Measurements from ENCODE around the gene PDE6D.

The PDE6D gene

DNA sequence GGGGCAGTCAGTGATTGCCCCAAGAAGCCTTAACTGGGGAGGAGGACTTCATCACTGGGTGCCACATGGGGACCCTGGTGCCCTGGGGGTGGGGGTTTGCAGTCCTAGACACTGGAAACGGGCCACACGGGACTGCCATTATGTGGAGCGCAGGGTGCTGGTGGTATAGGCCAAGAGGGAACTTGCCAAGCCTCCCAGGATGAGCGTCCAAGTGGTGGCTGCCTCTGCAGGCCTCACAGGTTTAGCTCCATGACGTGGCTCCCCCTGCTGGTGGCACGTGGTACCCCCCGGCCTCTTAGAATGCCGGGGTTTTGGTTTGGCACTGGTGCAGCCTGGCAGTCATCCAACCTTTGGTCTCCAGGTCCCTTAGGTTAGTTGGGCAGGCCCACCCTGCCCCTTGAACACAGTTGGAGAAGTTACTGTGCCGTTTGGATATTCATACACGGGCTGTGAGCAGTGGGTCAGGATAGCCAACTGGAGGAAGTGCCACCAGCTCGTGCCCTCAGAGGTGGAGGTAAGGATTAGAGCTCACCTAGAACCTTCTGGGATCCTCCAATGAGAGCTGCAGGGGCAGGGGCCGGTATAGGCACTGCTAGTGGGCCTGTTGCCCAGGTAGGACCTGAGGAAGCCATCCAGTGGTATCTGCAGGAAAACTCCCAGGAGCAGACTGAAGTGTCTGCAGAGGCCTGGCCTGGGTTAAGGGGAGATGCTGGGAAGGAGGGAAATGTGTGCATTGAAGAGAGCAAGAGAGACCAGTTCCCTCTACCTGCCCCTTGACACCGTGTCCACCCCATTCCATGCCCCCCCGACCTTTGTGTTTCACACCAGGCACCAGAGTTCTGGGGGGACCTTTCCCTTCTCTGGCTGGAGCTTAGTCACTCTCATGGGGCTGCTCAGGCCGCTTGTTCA lies 67.1 kb downstream of the PDE6D start (continued):
- TF ChIP-seq, protein P1, sequence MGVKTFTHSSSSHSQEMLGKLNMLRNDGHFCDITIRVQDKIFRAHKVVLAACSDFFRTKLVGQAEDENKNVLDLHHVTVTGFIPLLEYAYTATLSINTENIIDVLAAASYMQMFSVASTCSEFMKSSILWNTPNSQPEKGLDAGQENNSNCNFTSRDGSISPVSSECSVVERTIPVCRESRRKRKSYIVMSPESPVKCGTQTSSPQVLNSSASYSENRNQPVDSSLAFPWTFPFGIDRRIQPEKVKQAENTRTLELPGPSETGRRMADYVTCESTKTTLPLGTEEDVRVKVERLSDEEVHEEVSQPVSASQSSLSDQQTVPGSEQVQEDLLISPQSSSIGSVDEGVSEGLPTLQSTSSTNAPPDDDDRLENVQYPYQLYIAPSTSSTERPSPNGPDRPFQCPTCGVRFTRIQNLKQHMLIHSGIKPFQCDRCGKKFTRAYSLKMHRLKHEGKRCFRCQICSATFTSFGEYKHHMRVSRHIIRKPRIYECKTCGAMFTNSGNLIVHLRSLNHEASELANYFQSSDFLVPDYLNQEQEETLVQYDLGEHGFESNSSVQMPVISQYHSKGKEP (tag by site-specific recombination; IDR thresholded peaks at IDR 0.05) = peak; percentile 73
- TF ChIP-seq ZNF830 (tag by site-specific recombination; IDR thresholded peaks at IDR 0.05; ENCODE audit: low read depth) = no peak
- peak; percentile 64; the same call in 1 of the 2 replicates for TF ChIP-seq ZNF596 (tag by site-specific recombination; IDR thresholded peaks at IDR 0.05)
- TF ChIP-seq, protein P2, sequence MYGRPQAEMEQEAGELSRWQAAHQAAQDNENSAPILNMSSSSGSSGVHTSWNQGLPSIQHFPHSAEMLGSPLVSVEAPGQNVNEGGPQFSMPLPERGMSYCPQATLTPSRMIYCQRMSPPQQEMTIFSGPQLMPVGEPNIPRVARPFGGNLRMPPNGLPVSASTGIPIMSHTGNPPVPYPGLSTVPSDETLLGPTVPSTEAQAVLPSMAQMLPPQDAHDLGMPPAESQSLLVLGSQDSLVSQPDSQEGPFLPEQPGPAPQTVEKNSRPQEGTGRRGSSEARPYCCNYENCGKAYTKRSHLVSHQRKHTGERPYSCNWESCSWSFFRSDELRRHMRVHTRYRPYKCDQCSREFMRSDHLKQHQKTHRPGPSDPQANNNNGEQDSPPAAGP (tag by site-specific recombination; IDR thresholded peaks at IDR 0.05) = peak; percentile 82; the same call in 1 of the 2 replicates
- peak; percentile 91 for TF ChIP-seq ZNF423 (tag by site-specific recombination; IDR thresholded peaks at IDR 0.05)
- peak; percentile 64; the same call in 1 of the 2 replicates for TF ChIP-seq ZNF610 (tag by site-specific recombination; IDR thresholded peaks at IDR 0.05; ENCODE audit: borderline replicate concordance)
- TF ChIP-seq SETDB1 (IDR thresholded peaks at IDR 0.05; ENCODE audit: insufficient read length, low read length) = no peak
- TF ChIP-seq, protein P3, sequence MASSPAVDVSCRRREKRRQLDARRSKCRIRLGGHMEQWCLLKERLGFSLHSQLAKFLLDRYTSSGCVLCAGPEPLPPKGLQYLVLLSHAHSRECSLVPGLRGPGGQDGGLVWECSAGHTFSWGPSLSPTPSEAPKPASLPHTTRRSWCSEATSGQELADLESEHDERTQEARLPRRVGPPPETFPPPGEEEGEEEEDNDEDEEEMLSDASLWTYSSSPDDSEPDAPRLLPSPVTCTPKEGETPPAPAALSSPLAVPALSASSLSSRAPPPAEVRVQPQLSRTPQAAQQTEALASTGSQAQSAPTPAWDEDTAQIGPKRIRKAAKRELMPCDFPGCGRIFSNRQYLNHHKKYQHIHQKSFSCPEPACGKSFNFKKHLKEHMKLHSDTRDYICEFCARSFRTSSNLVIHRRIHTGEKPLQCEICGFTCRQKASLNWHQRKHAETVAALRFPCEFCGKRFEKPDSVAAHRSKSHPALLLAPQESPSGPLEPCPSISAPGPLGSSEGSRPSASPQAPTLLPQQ (tag by site-specific recombination; IDR thresholded peaks at IDR 0.05) = peak; percentile 57
- TF ChIP-seq ZBTB17 (tag by site-specific recombination; IDR thresholded peaks at IDR 0.05) = peak; percentile 81
- peak; percentile 48; the same call in 1 of the 2 replicates for TF ChIP-seq BCL11B (tag by site-specific recombination; IDR thresholded peaks at IDR 0.05; ENCODE audit: low read depth)
- peak; percentile 67; the same call in 1 of the 2 replicates for TF ChIP-seq TRIM28 (IDR thresholded peaks at IDR 0.05; ENCODE audit: borderline replicate concordance, low read length)
- no peak for TF ChIP-seq ZNF132 (tag by site-specific recombination; IDR thresholded peaks at IDR 0.05; ENCODE audit: borderline replicate concordance)
- 0 out of 2 replicates have a peak, but pooled peaks have one; percentile 17 for TF ChIP-seq ZNF391 (tag by site-specific recombination; IDR thresholded peaks at IDR 0.05; ENCODE audit: borderline replicate concordance, low read depth)
- TF ChIP-seq, protein P4, sequence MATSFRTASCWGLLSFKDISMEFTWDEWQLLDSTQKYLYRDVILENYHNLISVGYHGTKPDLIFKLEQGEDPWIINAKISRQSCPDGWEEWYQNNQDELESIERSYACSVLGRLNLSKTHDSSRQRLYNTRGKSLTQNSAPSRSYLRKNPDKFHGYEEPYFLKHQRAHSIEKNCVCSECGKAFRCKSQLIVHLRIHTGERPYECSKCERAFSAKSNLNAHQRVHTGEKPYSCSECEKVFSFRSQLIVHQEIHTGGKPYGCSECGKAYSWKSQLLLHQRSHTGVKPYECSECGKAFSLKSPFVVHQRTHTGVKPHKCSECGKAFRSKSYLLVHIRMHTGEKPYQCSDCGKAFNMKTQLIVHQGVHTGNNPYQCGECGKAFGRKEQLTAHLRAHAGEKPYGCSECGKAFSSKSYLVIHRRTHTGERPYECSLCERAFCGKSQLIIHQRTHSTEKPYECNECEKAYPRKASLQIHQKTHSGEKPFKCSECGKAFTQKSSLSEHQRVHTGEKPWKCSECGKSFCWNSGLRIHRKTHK (tag by site-specific recombination; IDR thresholded peaks at IDR 0.05) = no peak
- peak; percentile 92 for TF ChIP-seq ZSCAN30 (tag by site-specific recombination; IDR thresholded peaks at IDR 0.05)
- TF ChIP-seq, protein P5, sequence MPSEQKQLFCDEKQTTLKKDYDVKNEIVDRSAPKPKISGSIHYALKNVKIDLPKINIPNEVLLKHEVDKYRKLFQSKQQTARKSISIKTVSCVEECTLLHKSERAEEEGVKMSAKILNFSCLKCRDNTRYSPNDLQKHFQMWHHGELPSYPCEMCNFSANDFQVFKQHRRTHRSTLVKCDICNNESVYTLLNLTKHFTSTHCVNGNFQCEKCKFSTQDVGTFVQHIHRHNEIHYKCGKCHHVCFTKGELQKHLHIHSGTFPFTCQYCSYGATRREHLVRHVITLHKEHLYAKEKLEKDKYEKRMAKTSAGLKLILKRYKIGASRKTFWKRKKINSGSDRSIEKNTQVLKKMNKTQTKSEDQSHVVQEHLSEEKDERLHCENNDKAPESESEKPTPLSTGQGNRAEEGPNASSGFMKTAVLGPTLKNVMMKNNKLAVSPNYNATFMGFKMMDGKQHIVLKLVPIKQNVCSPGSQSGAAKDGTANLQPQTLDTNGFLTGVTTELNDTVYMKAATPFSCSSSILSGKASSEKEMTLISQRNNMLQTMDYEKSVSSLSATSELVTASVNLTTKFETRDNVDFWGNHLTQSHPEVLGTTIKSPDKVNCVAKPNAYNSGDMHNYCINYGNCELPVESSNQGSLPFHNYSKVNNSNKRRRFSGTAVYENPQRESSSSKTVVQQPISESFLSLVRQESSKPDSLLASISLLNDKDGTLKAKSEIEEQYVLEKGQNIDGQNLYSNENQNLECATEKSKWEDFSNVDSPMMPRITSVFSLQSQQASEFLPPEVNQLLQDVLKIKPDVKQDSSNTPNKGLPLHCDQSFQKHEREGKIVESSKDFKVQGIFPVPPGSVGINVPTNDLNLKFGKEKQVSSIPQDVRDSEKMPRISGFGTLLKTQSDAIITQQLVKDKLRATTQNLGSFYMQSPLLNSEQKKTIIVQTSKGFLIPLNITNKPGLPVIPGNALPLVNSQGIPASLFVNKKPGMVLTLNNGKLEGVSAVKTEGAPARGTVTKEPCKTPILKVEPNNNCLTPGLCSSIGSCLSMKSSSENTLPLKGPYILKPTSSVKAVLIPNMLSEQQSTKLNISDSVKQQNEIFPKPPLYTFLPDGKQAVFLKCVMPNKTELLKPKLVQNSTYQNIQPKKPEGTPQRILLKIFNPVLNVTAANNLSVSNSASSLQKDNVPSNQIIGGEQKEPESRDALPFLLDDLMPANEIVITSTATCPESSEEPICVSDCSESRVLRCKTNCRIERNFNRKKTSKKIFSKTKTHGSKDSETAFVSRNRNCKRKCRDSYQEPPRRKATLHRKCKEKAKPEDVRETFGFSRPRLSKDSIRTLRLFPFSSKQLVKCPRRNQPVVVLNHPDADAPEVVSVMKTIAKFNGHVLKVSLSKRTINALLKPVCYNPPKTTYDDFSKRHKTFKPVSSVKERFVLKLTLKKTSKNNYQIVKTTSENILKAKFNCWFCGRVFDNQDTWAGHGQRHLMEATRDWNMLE (tag by site-specific recombination; conservative IDR thresholded peaks at IDR 0.05; ENCODE audit: low read depth) = no peak
- 0 out of 2 replicates have a peak, but pooled peaks have one; percentile 34 for TF ChIP-seq ZNF184 (tag by site-specific recombination; IDR thresholded peaks at IDR 0.05)
- peak; percentile 91 for TF ChIP-seq ZBTB48 (tag by site-specific recombination; IDR thresholded peaks at IDR 0.05)
- TF ChIP-seq ZNF623 (tag by site-specific recombination; IDR thresholded peaks at IDR 0.05) = no peak
- TF ChIP-seq REPIN1 (tag by site-specific recombination; IDR thresholded peaks at IDR 0.05; ENCODE audit: low read depth) = 0 out of 2 replicates have a peak, but pooled peaks have one; percentile 32
- no peak for TF ChIP-seq ZNF175 (tag by site-specific recombination; IDR thresholded peaks at IDR 0.05)
- 0 out of 2 replicates have a peak, but pooled peaks have one; percentile 37 for TF ChIP-seq ZNF76 (tag by site-specific recombination; IDR thresholded peaks at IDR 0.05; ENCODE audit: borderline replicate concordance, low read depth)
- TF ChIP-seq ZFHX2 (tag by site-specific recombination; conservative IDR thresholded peaks at IDR 0.05) = no peak
- TF ChIP-seq ZBTB21 (tag by site-specific recombination; IDR thresholded peaks at IDR 0.05) = no peak
- TF ChIP-seq, protein P6, sequence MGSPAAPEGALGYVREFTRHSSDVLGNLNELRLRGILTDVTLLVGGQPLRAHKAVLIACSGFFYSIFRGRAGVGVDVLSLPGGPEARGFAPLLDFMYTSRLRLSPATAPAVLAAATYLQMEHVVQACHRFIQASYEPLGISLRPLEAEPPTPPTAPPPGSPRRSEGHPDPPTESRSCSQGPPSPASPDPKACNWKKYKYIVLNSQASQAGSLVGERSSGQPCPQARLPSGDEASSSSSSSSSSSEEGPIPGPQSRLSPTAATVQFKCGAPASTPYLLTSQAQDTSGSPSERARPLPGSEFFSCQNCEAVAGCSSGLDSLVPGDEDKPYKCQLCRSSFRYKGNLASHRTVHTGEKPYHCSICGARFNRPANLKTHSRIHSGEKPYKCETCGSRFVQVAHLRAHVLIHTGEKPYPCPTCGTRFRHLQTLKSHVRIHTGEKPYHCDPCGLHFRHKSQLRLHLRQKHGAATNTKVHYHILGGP (tag by site-specific recombination; IDR thresholded peaks at IDR 0.05) = no peak
- TF ChIP-seq ZNF433 (tag by site-specific recombination; IDR thresholded peaks at IDR 0.05; ENCODE audit: low read depth) = no peak

Data from HEK293 (cell line).